Aorta (tissue), 5 donors: ENCODE measurements around the gene ZNF593OS. TPM values are rescaled to one million over a fixed set of nuclear protein-coding genes. Genes with fewer than 3 reads are reported as not detected.
A peak's percentile ranks its signal among the peaks of the same experiment; 100 is the strongest.

Source experiments
- ATAC-seq: fragments of 200-7000 bp; cut with Tn5 transposase; one replicate; pipeline ENCODE4 v1.9.1; 2022; ENCODE audit warnings: moderate library complexity; ENCODE audit not compliant: low FRiP score
- DNase-seq, 2 donors: peaks; one replicate each; pipeline ENCODE4 v3.0.0-alpha.2; 2020
- H3K27ac ChIP-seq, 2 donors: one replicate each; pipeline ENCODE4 v1.5.1; 2013; ENCODE audit warnings: low read length in 2 of 2, mild to moderate bottlenecking in 2 of 2, moderate library complexity in 2 of 2, control low read depth in 1 of 2, inconsistent platforms in 1 of 2, low read depth in 1 of 2
- H3K27me3 ChIP-seq, 2 donors: one replicate each; pipeline ENCODE4 v1.6.1; 2013; ENCODE audit warnings: control low read depth in 1 of 2, low read length in 1 of 2, mild to moderate bottlenecking in 1 of 2, moderate library complexity in 1 of 2; ENCODE audit not compliant: insufficient read depth in 2 of 2, control insufficient read depth in 1 of 2
- H3K36me3 ChIP-seq, 2 donors: one replicate each; pipeline ENCODE4 v1.6.1; 2013; ENCODE audit warnings: control low read depth in 1 of 2, low read length in 1 of 2, mild to moderate bottlenecking in 1 of 2; ENCODE audit not compliant: insufficient read depth in 2 of 2, control insufficient read depth in 1 of 2
- H3K4me1 ChIP-seq, 2 donors: one replicate each; pipeline ENCODE4 v1.6.1; 2013; ENCODE audit warnings: low read length in 2 of 2, control low read depth in 1 of 2, mild to moderate bottlenecking in 1 of 2, moderate library complexity in 1 of 2; ENCODE audit not compliant: insufficient read depth in 2 of 2, control insufficient read depth in 1 of 2
- H3K4me3 ChIP-seq, 2 donors: one replicate each; pipeline ENCODE4 v1.5.1; 2013; ENCODE audit warnings: low read length in 2 of 2, control low read depth in 1 of 2, mild to moderate bottlenecking in 1 of 2
- H3K9me3 ChIP-seq: one replicate; pipeline ENCODE4 v1.6.1; 2013; ENCODE audit warnings: mild to moderate bottlenecking, low read length; ENCODE audit not compliant: control insufficient read depth
- WGBS, 2 donors: extraction: QIAGEN DNeasy Blood & Tissue Kit; methylation state at CpG; one replicate each; pipeline ENCODE4 v1.1.7; 2013; 5-methylcytosine and 5-hydroxymethylcytosine counted together
- intact Hi-C, 2 donors: fragments of 100-400 bp; cut with DNase I; formaldehyde crosslinking; loops; one replicate each; pipeline versions ENCODE4 v1.14.2 to v1.15.0; 2022
- polyA plus RNA-seq, 2 donors: library from polyadenylated mRNA; stranded (reverse); fragments of 200-250 nt; gene quantifications; one replicate each; pipeline ENCODE4 v1.2.3, GENCODE V29; 2013
- total RNA-seq, 2 donors: library from RNA; stranded (reverse); fragmentation: NEBNext Ultra II Directional; extraction: Animal tissue kit (Norgen Biotek cat#: 25700); gene quantifications; one replicate each; pipeline ENCODE4 v1.2.1, GENCODE V29; 2021
- donor health status: healthy with polysubstance abuse.
- donor health status: Bipolar disorder and iron deficiency.
- donor health status: DM: no; HTN: no; CAD: no.
- donor health status: DM: no; HTN: no; CAD: no.
- donor health status: DM: yes; HTN: yes; CAD: no.

The ZNF593OS gene
- total and polyA plus RNA-seq, 4 donors: 0.20 TPM; not detected in 3

GRCh38 chr1:26163684-26164035, 8.0 kb downstream of the ZNF593OS start:
- intact Hi-C loops: loop anchor here (5.0 kb wide), 2 partner anchors 56 to 126 kb away; no protein-coding TSS in a partner anchor
- WGBS, 2 donors: 62 to 68% methylated on average over 9 of the region's 9 CpGs

GRCh38 chr1:26162220-26162709, 9.4 kb downstream of the ZNF593OS start:
- no peaks in the 10 kb centered on the region for H3K9me3 ChIP-seq
- H3K27me3 ChIP-seq: no peaks in the 10 kb centered on the region
- no peaks in the 10 kb centered on the region for H3K36me3 ChIP-seq
- DNase-seq (no peak), ATAC-seq (no peak)
- H3K4me3 ChIP-seq: peak overlapping the region; percentile 46 to 49
- H3K27ac ChIP-seq: no peak overlapping the region
- intact Hi-C loops: loop anchor here (5.0 kb wide), 2 partner anchors 55 to 125 kb away; no protein-coding TSS in a partner anchor
- WGBS, 2 donors: 38 to 48% methylated on average over 21 of the region's 21 CpGs
- no peaks in the 10 kb centered on the region for H3K4me1 ChIP-seq

More at GRCh38 chr1:26163684-26164035, 8.0 kb downstream of the ZNF593OS start:
- no peaks in the 10 kb centered on the region for H3K27me3 ChIP-seq
- ATAC-seq: no peak
- H3K27ac ChIP-seq: no peak overlapping the region
- no peaks in the 10 kb centered on the region for H3K4me1 ChIP-seq
- no peak for DNase-seq
- H3K4me3 ChIP-seq: no peak overlapping the region
- H3K9me3 ChIP-seq: no peaks in the 10 kb centered on the region
- no peaks in the 10 kb centered on the region for H3K36me3 ChIP-seq

GRCh38 chr1:26161415-26162219, 10.0 kb downstream of the ZNF593OS start:
- peak overlapping the region; percentile 46 to 49 for H3K4me3 ChIP-seq
- no peak overlapping the region for H3K27ac ChIP-seq
- no peaks in the 10 kb centered on the region for H3K36me3 ChIP-seq
- ATAC-seq (peak; percentile 61), DNase-seq (peak; percentile 65 to 89)
- 3 to 4% methylated on average over 53 to 98 of the region's 98 CpGs for WGBS, 2 donors
- intact Hi-C loops: loop anchor here (5.0 kb wide), 2 partner anchors 54 to 124 kb away; no protein-coding TSS in a partner anchor
- no peaks in the 10 kb centered on the region for H3K9me3 ChIP-seq
- H3K27me3 ChIP-seq: no peaks in the 10 kb centered on the region
- H3K4me1 ChIP-seq: no peaks in the 10 kb centered on the region

- Histone ChIP-seq H3K9me3 (no peaks in the 10 kb centered on the region), H3K36me3 (no peaks in the 10 kb centered on the region), H3K27ac (no peak overlapping the region), H3K4me3 (peak overlapping the region in 1 of 2 donors; percentile 49), H3K27me3 (no peaks in the 10 kb centered on the region), H3K4me1 (no peaks in the 10 kb centered on the region)
- 60 to 61% methylated on average over 18 of the region's 18 CpGs for WGBS, 2 donors
- peak; percentile 34 to 62 for DNase-seq
- ATAC-seq: no peak
- intact Hi-C loops: loop anchor here (5.0 kb wide), 2 partner anchors 53 to 123 kb away; no protein-coding TSS in a partner anchor
Observed at GRCh38 chr1:26160527-26161414, 10.9 kb downstream of the ZNF593OS start.

GRCh38 chr1:26159743-26160039, 11.9 kb downstream of the ZNF593OS start:
- WGBS, 2 donors: 83 to 87% methylated on average over 4 of the region's 4 CpGs
- no peaks in the 10 kb centered on the region for H3K4me1 ChIP-seq
- no peaks in the 10 kb centered on the region for H3K27me3 ChIP-seq
- H3K4me3 ChIP-seq: no peak overlapping the region
- H3K27ac ChIP-seq: no peak overlapping the region
- DNase-seq (no peak), ATAC-seq (no peak)
- no peaks in the 10 kb centered on the region for H3K9me3 ChIP-seq
- H3K36me3 ChIP-seq: no peaks in the 10 kb centered on the region
- intact Hi-C loops: loop anchor here (5.0 kb wide), 2 partner anchors 52 to 122 kb away; no protein-coding TSS in a partner anchor

- Histone ChIP-seq H3K27ac (no peak within 1 kb of the TSS), H3K4me1 (no peaks in the 10 kb centered on the region), H3K36me3 (no peaks in the 10 kb centered on the region), H3K9me3 (no peaks in the 10 kb centered on the region), H3K4me3 (no peak within 1 kb of the TSS), H3K27me3 (no peaks in the 10 kb centered on the region)
- intact Hi-C loops: no loop called here
- peak in 1 of 2 donors; percentile 17 for DNase-seq
- WGBS, 2 donors: 54 to 55% methylated on average over 6 of the region's 6 CpGs
- no peak for ATAC-seq
Observed at GRCh38 chr1:26158908-26159742, 12.5 kb downstream of the ZNF593OS start, which contains the start of gene FAM110D. Gene FAM110D (plus strand): TSS chr1:26159079. CDS start chr1:26161292, 2,213 bp downstream.

GRCh38 chr1:26158271-26158907, 13.2 kb downstream of the ZNF593OS start:
- Histone ChIP-seq H3K27ac (no peak overlapping the region), H3K4me3 (no peak overlapping the region), H3K36me3 (no peaks in the 10 kb centered on the region), H3K9me3 (no peaks in the 10 kb centered on the region), H3K27me3 (no peaks in the 10 kb centered on the region), H3K4me1 (no peaks in the 10 kb centered on the region)
- intact Hi-C loops: no loop called here
- DNase-seq (peak in 1 of 2 donors; percentile 38), ATAC-seq (no peak)
- 90 to 95% methylated on average over 5 of the region's 5 CpGs for WGBS, 2 donors
